ENCODE results near the gene LIG4.

LIG4 gene

GRCh38 chr13:108215436-108215835, at the start of gene LIG4:
Gene LIG4 (minus strand): TSS chr13:108215536. CDS start chr13:108211268, 4,268 bp downstream.
- POLR2A ChIA-PET, result no interaction called here
- CTCF ChIA-PET, result no interaction called here
- DNase-seq (ENCODE audit: extremely low spot score), result peak; percentile 65
- TF ChIP-seq SUZ12 (IDR thresholded peaks at IDR 0.05) (no peak), SP1 (IDR thresholded peaks at IDR 0.05) (no peak), TARDBP (IDR thresholded peaks at IDR 0.05) (no peak), L3MBTL2 (conservative IDR thresholded peaks at IDR 0.05) (peak; percentile 79), FOXK2 (IDR thresholded peaks at IDR 0.05) (no peak), FOXA1 (IDR thresholded peaks at IDR 0.05) (no peak), CTBP1 (IDR thresholded peaks at IDR 0.05; ENCODE audit: borderline replicate concordance) (no peak)

- TF ChIP-seq CTBP1 (IDR thresholded peaks at IDR 0.05; ENCODE audit: borderline replicate concordance) (no peak), HDGF (IDR thresholded peaks at IDR 0.05; ENCODE audit: borderline replicate concordance) (no peak), FOXM1 (IDR thresholded peaks at IDR 0.05; ENCODE audit: borderline replicate concordance) (no peak), L3MBTL2 (conservative IDR thresholded peaks at IDR 0.05) (no peak), NFRKB (IDR thresholded peaks at IDR 0.05) (no peak), BHLHE40 (IDR thresholded peaks at IDR 0.05; ENCODE audit: borderline replicate concordance) (no peak)
- DNase-seq (ENCODE audit: extremely low spot score), result no peak
- ChIA-PET POLR2A (no interaction called here), CTCF (interaction anchor here (0.6 kb wide), 1 partner anchor 197 kb away, joined by 3 read pairs; no protein-coding TSS in a partner anchor)
Measured at GRCh38 chr13:108263621-108264355, 48.5 kb upstream of the LIG4 start.

GRCh38 chr13:108257248-108257647, 41.9 kb upstream of the LIG4 start:
- ChIA-PET POLR2A (no interaction called here), CTCF (no interaction called here)
- DNase-seq (ENCODE audit: extremely low spot score), result no peak
- TF ChIP-seq SP1 (IDR thresholded peaks at IDR 0.05), result no peak
- TF ChIP-seq ELF4 (IDR thresholded peaks at IDR 0.05), result no peak
- no peak for TF ChIP-seq NFRKB (IDR thresholded peaks at IDR 0.05)
- TF ChIP-seq ARNT (IDR thresholded peaks at IDR 0.05), result no peak
- no peak for TF ChIP-seq L3MBTL2 (conservative IDR thresholded peaks at IDR 0.05)
- TF ChIP-seq SUZ12 (IDR thresholded peaks at IDR 0.05), result no peak
- no peak for TF ChIP-seq FOXK2 (IDR thresholded peaks at IDR 0.05)
- TF ChIP-seq PKNOX1 (IDR thresholded peaks at IDR 0.05), result no peak
- TF ChIP-seq HDGF (IDR thresholded peaks at IDR 0.05; ENCODE audit: borderline replicate concordance), result no peak
- TF ChIP-seq FOXM1 (IDR thresholded peaks at IDR 0.05; ENCODE audit: borderline replicate concordance), result no peak
- TF ChIP-seq LEF1 (IDR thresholded peaks at IDR 0.05; ENCODE audit: borderline replicate concordance), result no peak
- no peak for TF ChIP-seq CTBP1 (IDR thresholded peaks at IDR 0.05; ENCODE audit: borderline replicate concordance)
- no peak for TF ChIP-seq BHLHE40 (IDR thresholded peaks at IDR 0.05; ENCODE audit: borderline replicate concordance)
- no peak for TF ChIP-seq TARDBP (IDR thresholded peaks at IDR 0.05)
- TF ChIP-seq FOXA1 (IDR thresholded peaks at IDR 0.05), result no peak
- TF ChIP-seq ZNF384 (IDR thresholded peaks at IDR 0.05), result no peak

- POLR2A ChIA-PET, result no interaction called here
- TF ChIP-seq ELF4 (IDR thresholded peaks at IDR 0.05), result no peak
- no peak for TF ChIP-seq TARDBP (IDR thresholded peaks at IDR 0.05)
- no peak for TF ChIP-seq SP1 (IDR thresholded peaks at IDR 0.05)
- TF ChIP-seq CTBP1 (IDR thresholded peaks at IDR 0.05; ENCODE audit: borderline replicate concordance), result no peak
- no peak for TF ChIP-seq ARNT (IDR thresholded peaks at IDR 0.05)
- TF ChIP-seq BHLHE40 (IDR thresholded peaks at IDR 0.05; ENCODE audit: borderline replicate concordance), result no peak
- no peak for TF ChIP-seq FOXK2 (IDR thresholded peaks at IDR 0.05)
- no peak for TF ChIP-seq SUZ12 (IDR thresholded peaks at IDR 0.05)
- no peak for TF ChIP-seq FOXA1 (IDR thresholded peaks at IDR 0.05)
- no peak for TF ChIP-seq PKNOX1 (IDR thresholded peaks at IDR 0.05)
- TF ChIP-seq FOXM1 (IDR thresholded peaks at IDR 0.05; ENCODE audit: borderline replicate concordance), result no peak
- TF ChIP-seq L3MBTL2 (conservative IDR thresholded peaks at IDR 0.05), result no peak
- TF ChIP-seq HDGF (IDR thresholded peaks at IDR 0.05; ENCODE audit: borderline replicate concordance), result no peak
- TF ChIP-seq NFRKB (IDR thresholded peaks at IDR 0.05), result no peak
- TF ChIP-seq ZNF384 (IDR thresholded peaks at IDR 0.05), result no peak
- no peak for TF ChIP-seq LEF1 (IDR thresholded peaks at IDR 0.05; ENCODE audit: borderline replicate concordance)
- CTCF ChIA-PET, result no interaction called here
- no peak for DNase-seq (ENCODE audit: extremely low spot score)
Measured at GRCh38 chr13:108249150-108249549, 33.8 kb upstream of the LIG4 start.

GRCh38 chr13:108230377-108230776, 15.0 kb upstream of the LIG4 start:
- DNase-seq (ENCODE audit: extremely low spot score), result no peak
- TF ChIP-seq CTBP1 (IDR thresholded peaks at IDR 0.05; ENCODE audit: borderline replicate concordance), result no peak
- no peak for TF ChIP-seq BHLHE40 (IDR thresholded peaks at IDR 0.05; ENCODE audit: borderline replicate concordance)
- CTCF ChIA-PET, result no interaction called here
- POLR2A ChIA-PET, result no interaction called here

GRCh38 chr13:108227651-108228272, 12.4 kb upstream of the LIG4 start:
- TF ChIP-seq PKNOX1 (IDR thresholded peaks at IDR 0.05) (no peak), ARNT (IDR thresholded peaks at IDR 0.05) (no peak), LEF1 (IDR thresholded peaks at IDR 0.05; ENCODE audit: borderline replicate concordance) (no peak), NFRKB (IDR thresholded peaks at IDR 0.05) (no peak), SUZ12 (IDR thresholded peaks at IDR 0.05) (no peak), CTBP1 (IDR thresholded peaks at IDR 0.05; ENCODE audit: borderline replicate concordance) (no peak), ZNF384 (IDR thresholded peaks at IDR 0.05) (no peak), ELF4 (IDR thresholded peaks at IDR 0.05) (no peak), HDGF (IDR thresholded peaks at IDR 0.05; ENCODE audit: borderline replicate concordance) (no peak), TARDBP (IDR thresholded peaks at IDR 0.05) (no peak), BHLHE40 (IDR thresholded peaks at IDR 0.05; ENCODE audit: borderline replicate concordance) (no peak), SP1 (IDR thresholded peaks at IDR 0.05) (no peak), FOXK2 (IDR thresholded peaks at IDR 0.05) (no peak), FOXA1 (IDR thresholded peaks at IDR 0.05) (no peak), FOXM1 (IDR thresholded peaks at IDR 0.05; ENCODE audit: borderline replicate concordance) (no peak), L3MBTL2 (conservative IDR thresholded peaks at IDR 0.05) (no peak)
- ChIA-PET POLR2A (no interaction called here), CTCF (interaction anchor here (0.6 kb wide), 1 partner anchor 1030 kb away, joined by 3 read pairs; no protein-coding TSS in a partner anchor)
- no peak for DNase-seq (ENCODE audit: extremely low spot score)
